ENCODE measurements around the gene STX1B. TPM values are rescaled to one million over a fixed set of nuclear protein-coding genes. Genes with fewer than 3 reads are reported as not detected.
"Not testable (repeated sequence)": the region's sequence is repeated elsewhere in the genome, so short reads cannot be mapped to it uniquely, and the experiment has no call there.

STX1B gene
- total RNA-seq, 4 donors from 2014 or later: 0.47 to 1.9 (median 1.0) TPM

DNA sequence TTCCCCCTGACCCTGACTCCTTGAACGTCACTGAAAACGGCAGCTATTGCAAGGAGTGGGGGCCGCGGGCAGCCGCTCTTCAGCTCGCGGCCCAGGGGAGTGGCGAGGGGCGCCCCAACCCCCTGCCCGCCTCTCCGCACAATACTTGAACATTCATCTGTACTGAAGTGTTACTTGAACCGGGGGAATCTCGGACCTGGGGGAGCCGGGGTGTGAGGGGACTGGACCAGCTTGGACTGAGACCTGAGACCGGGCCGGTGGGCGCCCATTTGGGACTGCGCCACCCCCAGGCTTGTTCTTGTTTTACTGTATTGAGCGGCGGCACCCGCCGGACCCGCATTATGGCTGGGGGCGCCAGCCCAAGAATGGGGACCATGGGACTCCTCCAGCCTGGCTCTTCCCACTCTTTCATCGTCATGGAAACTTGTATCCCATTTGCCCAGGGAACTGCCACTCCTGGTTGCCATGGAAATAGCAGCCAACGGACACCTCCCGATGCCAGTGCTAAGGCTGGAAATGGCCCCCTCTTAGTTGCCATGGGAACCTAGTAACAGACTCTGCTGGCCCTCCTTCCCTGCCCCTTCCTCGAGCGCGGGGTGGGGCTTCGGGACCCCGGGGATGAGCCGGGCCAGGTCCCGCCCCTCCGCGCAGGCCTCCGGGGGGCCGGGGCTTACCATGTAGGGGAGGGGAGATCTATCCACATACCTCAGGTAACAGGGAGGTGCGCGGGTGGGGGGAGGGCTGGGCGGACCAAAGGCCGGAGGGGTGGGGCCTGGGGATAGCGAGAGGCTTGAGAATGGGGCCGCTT lies 62.4 kb downstream of the STX1B start:
- ATAC-seq (ENCODE audit: low FRiP score) (peak; percentile 74), DNase-seq (ENCODE audit: low spot score) (peak; percentile 93)
- TF ChIP-seq CTCF (IDR thresholded peaks at IDR 0.05): no peak

DNA sequence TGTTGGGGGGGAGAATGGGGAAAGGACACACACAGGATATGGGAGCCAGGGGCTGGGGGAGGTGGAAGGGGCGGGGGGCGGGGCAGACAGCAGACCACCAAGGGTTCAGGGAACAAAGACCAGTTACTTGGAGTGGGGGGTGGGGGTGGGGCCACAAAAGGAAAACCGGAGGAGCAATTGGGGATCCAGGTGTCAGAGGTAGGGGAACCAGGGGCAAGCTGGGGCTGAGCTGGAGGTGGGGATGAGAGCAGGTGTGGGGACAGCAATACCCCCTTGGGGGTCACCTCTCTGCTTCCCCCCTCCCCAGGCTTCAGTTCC lies 62.9 kb downstream of the STX1B start:
- ATAC-seq (ENCODE audit: low FRiP score) (no peak), DNase-seq (ENCODE audit: low spot score) (no peak)
- no peak for TF ChIP-seq CTCF (IDR thresholded peaks at IDR 0.05)

GRCh38 chr16:30946671-30947540 lies 63.5 kb downstream of the STX1B start:
- DNase-seq (ENCODE audit: low spot score) (no peak), ATAC-seq (ENCODE audit: low FRiP score) (no peak)
- TF ChIP-seq CTCF (IDR thresholded peaks at IDR 0.05): no peak

DNA sequence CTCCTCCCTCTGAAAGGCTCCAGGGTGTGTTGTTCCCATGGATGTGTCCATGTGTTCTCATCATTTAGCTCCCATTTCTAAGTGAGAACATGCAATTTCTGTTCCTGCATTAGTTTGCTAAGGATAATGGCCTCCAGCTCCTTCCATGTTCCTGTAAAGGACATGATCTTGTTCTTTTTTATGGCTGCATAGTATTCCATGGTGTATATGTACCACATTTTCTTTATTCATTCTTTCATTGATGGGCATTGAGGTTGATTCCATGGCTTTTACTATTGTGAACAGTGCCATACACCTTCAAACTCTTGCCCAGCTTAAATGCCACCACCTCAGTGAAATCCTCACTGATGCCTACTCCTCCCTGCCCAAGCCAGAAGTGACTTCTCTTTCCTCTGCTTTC lies 66.1 kb downstream of the STX1B start:
- TF ChIP-seq CTCF (IDR thresholded peaks at IDR 0.05): no peak
- ATAC-seq (ENCODE audit: low FRiP score) (no peak), DNase-seq (ENCODE audit: low spot score) (no peak)

- ATAC-seq (ENCODE audit: low FRiP score) (no peak), DNase-seq (ENCODE audit: low spot score) (no peak)
- no peak for TF ChIP-seq CTCF (IDR thresholded peaks at IDR 0.05)
Measured at GRCh38 chr16:30942426-30942806, 68.0 kb downstream of the STX1B start.

- TF ChIP-seq CTCF (IDR thresholded peaks at IDR 0.05): peak in 2 of 3 donors; percentile 18 to 35
- ATAC-seq (ENCODE audit: low FRiP score) (peak; percentile 87), DNase-seq (ENCODE audit: low spot score) (peak; percentile 39)
Measured at GRCh38 chr16:30941600-30942425, 68.6 kb downstream of the STX1B start.

GRCh38 chr16:30939571-30939970 lies 70.9 kb downstream of the STX1B start:
- not testable (repeated sequence) for ATAC-seq (ENCODE audit: low FRiP score); DNase-seq (ENCODE audit: low spot score)

Measured in omental fat pad (tissue), 4 donors.